ENCODE results near the gene MAMLD1.

DNA sequence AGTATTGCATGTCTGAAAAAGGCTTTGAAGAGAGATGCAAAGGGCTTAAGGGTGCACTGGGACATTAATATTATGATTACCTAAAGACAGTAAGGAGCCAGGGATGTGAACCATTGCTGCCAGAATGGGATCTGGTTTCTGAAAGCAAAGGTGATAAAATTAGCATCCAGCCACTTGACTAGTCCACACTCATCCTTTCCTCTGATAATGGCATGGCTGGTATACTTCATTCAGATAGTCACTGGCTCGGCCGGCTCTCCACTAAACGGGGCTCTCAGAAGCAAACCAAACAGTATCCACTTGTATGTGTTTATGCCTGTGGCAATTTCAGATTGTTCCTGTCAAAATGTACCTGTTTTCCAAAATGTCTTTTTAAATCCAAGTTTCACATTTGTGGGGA, 46.4 kb downstream of the MAMLD1 start:
- TF ChIP-seq YY1 (IDR thresholded peaks at IDR 0.05): no peak
- TF ChIP-seq, protein P1, sequence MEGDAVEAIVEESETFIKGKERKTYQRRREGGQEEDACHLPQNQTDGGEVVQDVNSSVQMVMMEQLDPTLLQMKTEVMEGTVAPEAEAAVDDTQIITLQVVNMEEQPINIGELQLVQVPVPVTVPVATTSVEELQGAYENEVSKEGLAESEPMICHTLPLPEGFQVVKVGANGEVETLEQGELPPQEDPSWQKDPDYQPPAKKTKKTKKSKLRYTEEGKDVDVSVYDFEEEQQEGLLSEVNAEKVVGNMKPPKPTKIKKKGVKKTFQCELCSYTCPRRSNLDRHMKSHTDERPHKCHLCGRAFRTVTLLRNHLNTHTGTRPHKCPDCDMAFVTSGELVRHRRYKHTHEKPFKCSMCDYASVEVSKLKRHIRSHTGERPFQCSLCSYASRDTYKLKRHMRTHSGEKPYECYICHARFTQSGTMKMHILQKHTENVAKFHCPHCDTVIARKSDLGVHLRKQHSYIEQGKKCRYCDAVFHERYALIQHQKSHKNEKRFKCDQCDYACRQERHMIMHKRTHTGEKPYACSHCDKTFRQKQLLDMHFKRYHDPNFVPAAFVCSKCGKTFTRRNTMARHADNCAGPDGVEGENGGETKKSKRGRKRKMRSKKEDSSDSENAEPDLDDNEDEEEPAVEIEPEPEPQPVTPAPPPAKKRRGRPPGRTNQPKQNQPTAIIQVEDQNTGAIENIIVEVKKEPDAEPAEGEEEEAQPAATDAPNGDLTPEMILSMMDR (IDR thresholded peaks at IDR 0.05; ENCODE audit: low read depth, low read length, missing input control): no peak
- no peak for TF ChIP-seq RAD21 (IDR thresholded peaks at IDR 0.05)
- TF ChIP-seq, protein P2, sequence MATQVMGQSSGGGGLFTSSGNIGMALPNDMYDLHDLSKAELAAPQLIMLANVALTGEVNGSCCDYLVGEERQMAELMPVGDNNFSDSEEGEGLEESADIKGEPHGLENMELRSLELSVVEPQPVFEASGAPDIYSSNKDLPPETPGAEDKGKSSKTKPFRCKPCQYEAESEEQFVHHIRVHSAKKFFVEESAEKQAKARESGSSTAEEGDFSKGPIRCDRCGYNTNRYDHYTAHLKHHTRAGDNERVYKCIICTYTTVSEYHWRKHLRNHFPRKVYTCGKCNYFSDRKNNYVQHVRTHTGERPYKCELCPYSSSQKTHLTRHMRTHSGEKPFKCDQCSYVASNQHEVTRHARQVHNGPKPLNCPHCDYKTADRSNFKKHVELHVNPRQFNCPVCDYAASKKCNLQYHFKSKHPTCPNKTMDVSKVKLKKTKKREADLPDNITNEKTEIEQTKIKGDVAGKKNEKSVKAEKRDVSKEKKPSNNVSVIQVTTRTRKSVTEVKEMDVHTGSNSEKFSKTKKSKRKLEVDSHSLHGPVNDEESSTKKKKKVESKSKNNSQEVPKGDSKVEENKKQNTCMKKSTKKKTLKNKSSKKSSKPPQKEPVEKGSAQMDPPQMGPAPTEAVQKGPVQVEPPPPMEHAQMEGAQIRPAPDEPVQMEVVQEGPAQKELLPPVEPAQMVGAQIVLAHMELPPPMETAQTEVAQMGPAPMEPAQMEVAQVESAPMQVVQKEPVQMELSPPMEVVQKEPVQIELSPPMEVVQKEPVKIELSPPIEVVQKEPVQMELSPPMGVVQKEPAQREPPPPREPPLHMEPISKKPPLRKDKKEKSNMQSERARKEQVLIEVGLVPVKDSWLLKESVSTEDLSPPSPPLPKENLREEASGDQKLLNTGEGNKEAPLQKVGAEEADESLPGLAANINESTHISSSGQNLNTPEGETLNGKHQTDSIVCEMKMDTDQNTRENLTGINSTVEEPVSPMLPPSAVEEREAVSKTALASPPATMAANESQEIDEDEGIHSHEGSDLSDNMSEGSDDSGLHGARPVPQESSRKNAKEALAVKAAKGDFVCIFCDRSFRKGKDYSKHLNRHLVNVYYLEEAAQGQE (IDR thresholded peaks at IDR 0.05): no peak
- no peak for TF ChIP-seq JUND (IDR thresholded peaks at IDR 0.05)
- TF ChIP-seq, protein P3, sequence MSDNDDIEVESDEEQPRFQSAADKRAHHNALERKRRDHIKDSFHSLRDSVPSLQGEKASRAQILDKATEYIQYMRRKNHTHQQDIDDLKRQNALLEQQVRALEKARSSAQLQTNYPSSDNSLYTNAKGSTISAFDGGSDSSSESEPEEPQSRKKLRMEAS (IDR thresholded peaks at IDR 0.05): no peak
- TF ChIP-seq, protein P4, sequence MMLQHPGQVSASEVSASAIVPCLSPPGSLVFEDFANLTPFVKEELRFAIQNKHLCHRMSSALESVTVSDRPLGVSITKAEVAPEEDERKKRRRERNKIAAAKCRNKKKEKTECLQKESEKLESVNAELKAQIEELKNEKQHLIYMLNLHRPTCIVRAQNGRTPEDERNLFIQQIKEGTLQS (IDR thresholded peaks at IDR 0.05): no peak
- no peak for TF ChIP-seq GABPA (IDR thresholded peaks at IDR 0.05 in 1 of 2, conservative IDR thresholded peaks at IDR 0.05 in 1 of 2)
